Cardiac muscle cell (in vitro differentiated cells and primary cell): ENCODE data around the gene REM2. TPM values are rescaled to one million over a fixed set of nuclear protein-coding genes. Genes with fewer than 3 reads are reported as not detected.
"Not testable (repeated sequence)": the region's sequence is repeated elsewhere in the genome, so short reads cannot be mapped to it uniquely, and the experiment has no call there.

Experiments used
- DNase-seq, 2 donors: peaks; one replicate each; pipeline versions ENCODE4 v3.0.0 to v3.0.0-alpha.2; 2010 to 2017; ENCODE audit warnings: low read depth in 1 of 2, low spot score in 1 of 2
- H3K27ac ChIP-seq: fragments of 200-600 bp; sonication (generic); 2 replicates; pipeline ENCODE4 v1.5.1; 2016
- H3K27me3 ChIP-seq: fragments of 200-600 bp; sonication (generic); 2 replicates; pipeline ENCODE4 v1.6.0; 2016; ENCODE audit warnings: control low read depth
- H3K36me3 ChIP-seq: fragments of 200-600 bp; sonication (generic); 2 replicates; pipeline ENCODE4 v1.5.1; 2016; ENCODE audit warnings: control low read depth
- H3K4me1 ChIP-seq: fragments of 200-600 bp; sonication (generic); 2 replicates; pipeline ENCODE4 v1.8.1; 2017; ENCODE audit warnings: low read depth, mild to moderate bottlenecking, mixed run types
- H3K4me3 ChIP-seq: fragments of 200-600 bp; sonication (generic); 2 replicates; pipeline ENCODE4 v1.5.1; 2016; ENCODE audit warnings: mild to moderate bottlenecking
- H3K9me3 ChIP-seq: fragments of 200-600 bp; sonication (generic); 2 replicates; pipeline ENCODE4 v1.5.1; 2017; ENCODE audit warnings: low read depth, mild to moderate bottlenecking, control low read depth
- CTCF ChIP-seq: IDR thresholded peaks from 2 replicates; pipeline ENCODE4 v1.5.1; 2012; ENCODE audit warnings: low read depth, mild to moderate bottlenecking, low read length
- polyA plus RNA-seq: library from polyadenylated mRNA; unstranded; fragments of >200 nt; fragmentation: Nextera tagmentation; extraction: Ambion mirVana; gene quantifications from 2 replicates; pipeline ENCODE4 v1.2.1, GENCODE V29; 2016
- total RNA-seq: library from RNA; depleted of rRNA; stranded (reverse); fragments of >200 nt; gene quantifications from 2 replicates; pipeline ENCODE4 v1.2.3, GENCODE V29; 2016

The REM2 gene
- total and polyA plus RNA-seq, 2 experiments from 2014 or later: 2.7 to 5.1 TPM

- peak in 1 of 2 donors; percentile 97 for DNase-seq
- Histone ChIP-seq H3K27ac (no peak overlapping the region), H3K36me3 (no peaks in the 10 kb centered on the region), H3K9me3 (no peaks in the 10 kb centered on the region), H3K27me3 (no peaks in the 10 kb centered on the region), H3K4me3 (no peak overlapping the region), H3K4me1 (no peaks in the 10 kb centered on the region)
- TF ChIP-seq CTCF: no peak
Observed at GRCh38 chr14:22850944-22851764, 31.9 kb upstream of the REM2 start.

GRCh38 chr14:22852178-22852577, 30.8 kb upstream of the REM2 start:
- not testable (repeated sequence) for H3K4me3 ChIP-seq, H3K4me1 ChIP-seq, H3K9me3 ChIP-seq, H3K27me3 ChIP-seq, H3K36me3 ChIP-seq, H3K27ac ChIP-seq, DNase-seq

DNA sequence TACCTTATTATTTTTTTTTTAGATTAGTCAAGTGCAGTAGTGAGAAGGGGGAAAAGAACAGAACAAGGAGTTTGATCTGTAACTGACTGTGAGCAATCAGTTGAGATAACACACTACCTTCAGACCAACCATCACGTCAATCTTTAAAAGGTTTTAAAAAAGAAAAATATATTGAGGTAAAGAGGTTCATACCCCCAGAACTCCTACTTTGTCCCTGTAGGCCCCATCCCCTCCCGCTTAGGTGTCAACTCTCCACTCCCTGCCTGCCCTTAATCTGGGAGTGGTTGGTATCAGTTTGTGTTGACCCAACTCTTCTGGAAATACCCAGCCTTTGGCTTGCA, 30.5 kb upstream of the REM2 start:
- H3K4me1 ChIP-seq: no peaks in the 10 kb centered on the region
- no peak overlapping the region for H3K27ac ChIP-seq
- H3K9me3 ChIP-seq: no peaks in the 10 kb centered on the region
- no peak for DNase-seq
- H3K27me3 ChIP-seq: no peaks in the 10 kb centered on the region
- H3K36me3 ChIP-seq: no peaks in the 10 kb centered on the region
- H3K4me3 ChIP-seq: no peak overlapping the region
- TF ChIP-seq CTCF: no peak

GRCh38 chr14:22852940-22853767, 29.9 kb upstream of the REM2 start:
- Histone ChIP-seq H3K4me1 (no peaks in the 10 kb centered on the region), H3K27ac (no peak overlapping the region), H3K27me3 (no peaks in the 10 kb centered on the region), H3K4me3 (peak overlapping the region; percentile 37), H3K9me3 (no peaks in the 10 kb centered on the region), H3K36me3 (no peaks in the 10 kb centered on the region)
- peak; percentile 81 for TF ChIP-seq CTCF
- peak; percentile 84 to 92 for DNase-seq

GRCh38 chr14:22854296-22854695, 28.7 kb upstream of the REM2 start:
- DNase-seq, H3K4me1 ChIP-seq, H3K36me3 ChIP-seq, H3K9me3 ChIP-seq, H3K27ac ChIP-seq, H3K4me3 ChIP-seq, H3K27me3 ChIP-seq: not testable (repeated sequence)

- no peak overlapping the region for H3K27ac ChIP-seq
- H3K4me1 ChIP-seq: no peaks in the 10 kb centered on the region
- no peak for DNase-seq
Observed at GRCh38 chr14:22854963-22855724, 27.9 kb upstream of the REM2 start.

More at GRCh38 chr14:22854963-22855724, 27.9 kb upstream of the REM2 start:
- H3K27me3 ChIP-seq: no peaks in the 10 kb centered on the region
- H3K9me3 ChIP-seq: no peaks in the 10 kb centered on the region
- no peak overlapping the region for H3K4me3 ChIP-seq
- no peak for TF ChIP-seq CTCF
- H3K36me3 ChIP-seq: no peaks in the 10 kb centered on the region
